Measurements from ENCODE around the gene TMEM213. TPM values are rescaled to one million over a fixed set of nuclear protein-coding genes. Genes with fewer than 3 reads are reported as not detected.

TMEM213 gene
- total RNA-seq, 1 donor from 2014 or later = not detected

- DNase-seq (ENCODE audit: low read depth in 2 of 2) = peak in 1 of 2 donors; percentile 19
Observed at GRCh38 chr7:138842111-138842510, 44.3 kb downstream of the TMEM213 start.

GRCh38 chr7:138843632-138844580 lies 46.1 kb downstream of the TMEM213 start:
- no peak for DNase-seq (ENCODE audit: low read depth in 2 of 2)

DNA sequence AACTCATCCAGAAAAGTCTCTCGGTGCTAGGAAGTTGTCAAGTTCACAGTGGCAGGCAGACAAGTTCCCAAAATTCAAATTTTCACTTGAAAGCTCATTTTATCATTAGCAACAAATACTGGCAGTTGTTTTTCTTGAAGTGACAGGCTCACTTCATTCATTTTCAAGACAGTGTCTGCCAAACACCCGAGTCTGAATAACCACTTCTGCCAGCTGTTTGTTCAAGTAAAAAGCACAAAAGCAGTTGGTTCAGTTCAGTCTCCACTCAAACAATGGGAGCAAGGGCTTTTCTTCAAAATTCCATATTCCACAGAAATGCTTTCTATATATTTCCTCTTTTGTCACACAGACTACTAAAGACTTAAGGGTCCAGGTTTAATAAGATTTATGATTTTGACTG lies 47.9 kb downstream of the TMEM213 start:
- no peak for DNase-seq (ENCODE audit: low read depth in 2 of 2)

GRCh38 chr7:138848056-138848980 lies 50.5 kb downstream of the TMEM213 start:
- no peak for DNase-seq (ENCODE audit: low read depth in 2 of 2)

- no peak for DNase-seq (ENCODE audit: low read depth in 2 of 2)
Observed at GRCh38 chr7:138849701-138850100, 51.9 kb downstream of the TMEM213 start.

GRCh38 chr7:138852469-138852868 lies 54.7 kb downstream of the TMEM213 start:
- no peak for DNase-seq (ENCODE audit: low read depth in 2 of 2)

DNA sequence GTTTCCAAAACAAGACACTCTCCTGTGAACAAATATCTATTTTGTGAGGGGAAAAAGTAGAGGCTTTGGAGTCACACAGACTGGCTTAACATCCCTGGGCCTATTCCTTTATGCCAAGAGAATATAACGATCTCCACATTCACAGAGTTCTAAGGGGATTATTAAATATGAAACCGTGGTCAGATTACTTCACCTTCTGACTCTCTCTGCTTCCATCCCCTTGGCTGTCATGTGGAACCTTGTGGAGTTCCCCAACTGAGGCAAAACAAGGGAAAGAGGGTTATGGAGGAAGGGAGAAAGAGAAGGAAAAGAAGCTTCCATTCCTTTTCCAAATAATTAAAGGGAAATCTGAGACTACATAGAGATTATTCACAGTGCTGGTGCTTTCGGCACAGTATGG lies 55.7 kb downstream of the TMEM213 start:
- no peak for DNase-seq (ENCODE audit: low read depth in 2 of 2)

DNA sequence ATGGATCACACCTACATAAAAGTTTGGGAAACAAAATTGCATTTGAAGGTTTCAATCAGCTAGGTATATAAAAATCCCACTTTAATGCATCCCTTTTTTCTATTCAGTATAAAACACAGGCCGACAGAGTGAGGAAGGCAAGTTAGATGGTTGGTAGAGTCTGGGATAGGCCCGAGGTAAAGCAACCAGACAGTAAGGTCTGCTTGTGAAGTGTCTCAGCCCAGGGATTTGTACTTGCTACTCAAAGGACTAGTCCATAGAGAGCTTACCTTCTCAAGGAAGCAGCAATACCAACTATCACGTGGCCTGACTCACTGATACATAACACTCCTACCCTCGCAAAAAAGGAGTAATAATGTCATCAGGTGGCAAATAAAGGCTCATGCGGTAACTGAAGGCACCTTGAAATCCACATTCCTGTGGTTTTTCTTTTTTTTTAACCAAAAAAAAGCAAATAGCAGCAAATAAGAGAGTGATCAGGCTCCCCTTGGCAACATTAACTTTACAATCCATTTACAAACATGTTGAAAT lies 56.4 kb downstream of the TMEM213 start:
- DNase-seq (ENCODE audit: low read depth in 2 of 2) = no peak

- no peak for DNase-seq (ENCODE audit: low read depth in 2 of 2)
Observed at GRCh38 chr7:138857728-138858127, 59.9 kb downstream of the TMEM213 start.

DNA sequence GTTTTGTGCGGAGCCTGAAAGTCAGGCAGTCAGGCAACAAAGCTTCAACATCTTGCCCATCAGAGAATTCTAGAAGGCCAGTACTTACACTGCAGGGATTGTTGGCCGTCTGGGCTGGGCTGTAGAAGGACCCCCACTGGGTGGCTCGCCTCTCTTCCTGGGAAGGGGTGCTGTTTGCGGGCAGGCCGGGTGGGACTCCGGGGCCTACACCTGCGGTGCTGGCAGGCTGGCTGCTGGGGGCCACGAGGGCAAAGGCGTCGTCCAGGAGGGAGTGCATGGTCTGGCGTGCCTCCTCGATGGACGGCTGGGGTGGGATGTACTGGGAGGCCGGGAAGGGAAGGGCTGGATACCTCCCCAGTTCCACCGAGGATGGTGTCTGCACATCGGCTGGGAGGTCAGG lies 63.3 kb downstream of the TMEM213 start:
- no peak for DNase-seq (ENCODE audit: low read depth in 2 of 2)

GRCh38 chr7:138863931-138864330 lies 66.1 kb downstream of the TMEM213 start:
- no peak for DNase-seq (ENCODE audit: low read depth in 2 of 2)

- DNase-seq (ENCODE audit: low read depth in 2 of 2) = no peak
Observed at GRCh38 chr7:138864667-138865066, 66.9 kb downstream of the TMEM213 start.

- DNase-seq (ENCODE audit: low read depth in 2 of 2) = no peak
Observed at GRCh38 chr7:138865843-138866242, 68.0 kb downstream of the TMEM213 start.

GRCh38 chr7:138866353-138866752 lies 68.6 kb downstream of the TMEM213 start:
- DNase-seq (ENCODE audit: low read depth in 2 of 2) = no peak

- no peak for DNase-seq (ENCODE audit: low read depth in 2 of 2)
Observed at GRCh38 chr7:138867744-138868143, 70.0 kb downstream of the TMEM213 start.

DNA sequence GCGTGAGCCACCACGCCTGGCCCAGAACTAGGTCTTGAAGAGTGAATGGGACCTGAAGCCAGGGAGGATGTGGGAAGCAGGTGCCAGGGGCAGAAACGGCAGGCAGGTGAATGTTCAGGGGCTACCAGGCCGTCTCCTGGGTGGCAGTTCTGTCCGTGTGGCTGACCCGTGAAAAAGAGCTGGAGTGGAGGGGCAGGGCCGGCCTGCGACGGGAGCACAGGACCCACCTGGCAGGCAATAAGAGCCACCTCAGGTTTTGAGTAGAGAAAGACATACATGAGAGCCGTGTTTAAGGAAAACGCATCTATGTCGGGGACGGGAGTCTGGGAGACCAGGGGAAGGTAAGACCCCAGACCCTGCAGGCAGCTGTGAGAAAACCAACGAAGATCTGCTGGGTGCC lies 70.9 kb downstream of the TMEM213 start:
- no peak for DNase-seq (ENCODE audit: low read depth in 2 of 2)

GRCh38 chr7:138869353-138869752 lies 71.6 kb downstream of the TMEM213 start:
- no peak for DNase-seq (ENCODE audit: low read depth in 2 of 2)

DNA sequence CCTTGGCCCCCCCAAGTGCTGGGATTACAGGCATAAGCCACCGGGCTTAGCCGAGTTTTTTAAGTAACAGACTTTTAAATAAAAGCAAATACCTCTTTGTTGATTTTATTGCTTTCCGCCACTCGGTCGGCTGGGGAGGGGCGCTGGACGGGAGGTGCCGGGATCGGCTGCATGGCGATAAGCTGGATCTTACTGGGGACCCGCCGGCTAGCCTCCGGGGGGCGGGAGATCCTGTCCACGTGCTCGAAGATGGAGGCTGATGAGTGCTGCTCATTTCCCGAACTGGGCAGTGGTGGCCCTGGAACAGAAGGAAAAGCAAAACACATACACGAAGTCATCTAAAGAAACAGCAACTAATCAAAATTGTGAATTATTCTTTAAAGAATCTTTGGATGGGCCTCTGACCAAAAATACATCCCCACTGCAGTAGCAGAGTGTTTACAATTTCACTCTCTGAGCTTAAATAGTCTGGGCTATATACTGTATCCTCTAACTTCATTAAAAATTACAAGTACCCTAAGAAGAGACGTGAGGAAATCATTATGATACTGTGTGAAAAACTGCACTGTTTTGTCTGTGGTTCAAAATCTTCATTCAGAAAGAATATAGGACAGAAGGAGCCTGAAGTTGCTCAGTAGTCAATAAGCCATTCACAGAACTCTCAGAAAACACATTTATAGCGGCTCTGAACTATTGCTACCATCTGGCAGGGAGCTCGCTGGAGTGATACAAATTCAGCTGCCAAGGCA lies 73.4 kb downstream of the TMEM213 start:
- no peak for DNase-seq (ENCODE audit: low read depth in 2 of 2)

DNA sequence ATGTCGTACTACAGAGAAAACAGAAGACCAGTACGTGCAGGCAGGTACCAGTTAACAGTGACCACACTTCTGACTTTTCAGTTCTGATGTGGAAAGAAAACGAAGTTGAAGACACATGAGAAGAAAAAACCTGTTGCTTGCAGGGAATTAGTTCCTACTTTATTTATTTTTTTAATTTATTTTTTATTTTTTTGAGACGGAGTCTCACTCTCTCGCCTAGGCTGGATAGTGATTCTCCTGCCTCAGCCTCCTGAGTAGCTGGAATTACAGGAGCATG lies 74.0 kb downstream of the TMEM213 start:
- no peak for DNase-seq (ENCODE audit: low read depth in 2 of 2)

DNA sequence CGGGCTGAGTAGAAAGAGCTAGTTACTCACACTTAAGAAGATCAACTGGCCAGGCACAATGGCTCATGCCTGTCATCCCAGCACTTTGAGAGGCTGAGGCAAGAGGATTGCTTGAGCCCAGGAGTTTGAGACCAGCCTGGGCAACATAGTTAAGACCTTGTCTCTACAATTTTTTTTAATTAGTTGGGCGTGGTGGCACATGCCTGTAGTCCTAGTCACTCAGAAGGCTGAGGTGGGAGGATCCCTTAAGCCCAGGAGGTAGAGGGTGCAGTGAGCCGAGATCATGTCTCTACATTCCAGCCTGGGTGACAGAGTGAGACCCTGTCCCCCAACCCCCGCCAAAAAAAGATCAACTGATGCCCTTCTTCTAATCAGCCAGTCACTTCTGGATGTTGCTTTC lies 74.8 kb downstream of the TMEM213 start:
- no peak for DNase-seq (ENCODE audit: low read depth in 2 of 2)

- DNase-seq (ENCODE audit: low read depth in 2 of 2) = no peak
Observed at GRCh38 chr7:138873220-138873892, 75.6 kb downstream of the TMEM213 start.
